Astrocyte of the spinal cord (primary cell): ENCODE data around the gene NPTX2.

Source experiments
- DNase-seq: peaks from one replicate; pipeline ENCODE4 v3.0.0; 2011; ENCODE audit warnings: low read depth, low spot score
- H3K4me3 ChIP-seq: 2 replicates; pipeline ENCODE4 v1.5.1; 2011; ENCODE audit warnings: low read depth, mild to moderate bottlenecking, low read length, moderate library complexity
- in situ Hi-C: cut with HindIII; loops from 2 replicates; pipeline ENCODE4 v1.10.0; 2017; ENCODE audit warnings: low sequenced_read_pairs
- TF ChIP-seq, protein P1 (sequence below): IDR thresholded peaks from 2 replicates; pipeline ENCODE4 v1.5.1; 2012; ENCODE audit warnings: low read depth, mild to moderate bottlenecking, low read length, inconsistent platforms

Gene NPTX2

DNA sequence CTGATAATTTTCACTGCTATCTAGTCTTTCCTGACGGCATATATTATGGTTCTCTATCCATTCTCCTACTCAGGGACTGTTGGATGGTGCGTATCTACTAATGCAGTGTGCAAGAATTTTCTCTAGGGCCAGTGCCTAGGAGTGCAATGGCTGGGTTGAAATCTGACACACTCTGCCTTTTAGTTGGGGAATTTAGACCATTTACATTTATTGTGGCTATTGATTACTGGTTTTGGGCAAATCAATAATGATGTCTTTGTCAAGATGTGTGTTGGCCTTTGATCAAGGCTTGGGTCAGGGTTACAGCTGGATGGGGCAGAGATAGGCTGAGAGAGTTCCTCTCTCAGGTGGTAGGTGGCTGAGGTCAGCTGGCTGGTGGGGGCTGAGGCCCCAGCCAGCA, 21.8 kb downstream of the NPTX2 start:
- DNase-seq = no peak
- no peak overlapping the region for H3K4me3 ChIP-seq
- in situ Hi-C loops = no loop called here
- TF ChIP-seq, protein P1, sequence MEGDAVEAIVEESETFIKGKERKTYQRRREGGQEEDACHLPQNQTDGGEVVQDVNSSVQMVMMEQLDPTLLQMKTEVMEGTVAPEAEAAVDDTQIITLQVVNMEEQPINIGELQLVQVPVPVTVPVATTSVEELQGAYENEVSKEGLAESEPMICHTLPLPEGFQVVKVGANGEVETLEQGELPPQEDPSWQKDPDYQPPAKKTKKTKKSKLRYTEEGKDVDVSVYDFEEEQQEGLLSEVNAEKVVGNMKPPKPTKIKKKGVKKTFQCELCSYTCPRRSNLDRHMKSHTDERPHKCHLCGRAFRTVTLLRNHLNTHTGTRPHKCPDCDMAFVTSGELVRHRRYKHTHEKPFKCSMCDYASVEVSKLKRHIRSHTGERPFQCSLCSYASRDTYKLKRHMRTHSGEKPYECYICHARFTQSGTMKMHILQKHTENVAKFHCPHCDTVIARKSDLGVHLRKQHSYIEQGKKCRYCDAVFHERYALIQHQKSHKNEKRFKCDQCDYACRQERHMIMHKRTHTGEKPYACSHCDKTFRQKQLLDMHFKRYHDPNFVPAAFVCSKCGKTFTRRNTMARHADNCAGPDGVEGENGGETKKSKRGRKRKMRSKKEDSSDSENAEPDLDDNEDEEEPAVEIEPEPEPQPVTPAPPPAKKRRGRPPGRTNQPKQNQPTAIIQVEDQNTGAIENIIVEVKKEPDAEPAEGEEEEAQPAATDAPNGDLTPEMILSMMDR = no peak

DNA sequence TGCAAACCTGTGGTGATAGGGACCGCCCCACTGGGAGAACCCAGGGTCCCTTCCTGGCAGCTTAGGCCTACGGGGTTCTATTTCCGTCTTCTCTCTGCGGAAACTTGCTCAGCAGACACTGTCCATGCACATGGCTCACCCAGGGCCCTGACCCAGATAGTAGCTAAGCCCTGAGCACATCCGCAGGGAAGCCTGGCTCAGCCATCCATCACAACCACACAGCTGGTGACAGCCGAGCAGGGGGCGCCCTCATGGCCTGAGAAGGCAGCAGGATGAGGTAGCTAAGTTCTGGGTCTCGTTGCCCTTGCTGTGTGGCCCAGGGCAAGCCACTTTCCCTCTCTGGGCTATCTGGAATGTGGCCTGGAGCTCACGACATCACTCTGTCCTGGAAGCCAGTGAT, 23.3 kb downstream of the NPTX2 start:
- TF ChIP-seq, protein P1 = no peak
- in situ Hi-C loops = no loop called here
- no peak overlapping the region for H3K4me3 ChIP-seq
- DNase-seq = no peak

DNA sequence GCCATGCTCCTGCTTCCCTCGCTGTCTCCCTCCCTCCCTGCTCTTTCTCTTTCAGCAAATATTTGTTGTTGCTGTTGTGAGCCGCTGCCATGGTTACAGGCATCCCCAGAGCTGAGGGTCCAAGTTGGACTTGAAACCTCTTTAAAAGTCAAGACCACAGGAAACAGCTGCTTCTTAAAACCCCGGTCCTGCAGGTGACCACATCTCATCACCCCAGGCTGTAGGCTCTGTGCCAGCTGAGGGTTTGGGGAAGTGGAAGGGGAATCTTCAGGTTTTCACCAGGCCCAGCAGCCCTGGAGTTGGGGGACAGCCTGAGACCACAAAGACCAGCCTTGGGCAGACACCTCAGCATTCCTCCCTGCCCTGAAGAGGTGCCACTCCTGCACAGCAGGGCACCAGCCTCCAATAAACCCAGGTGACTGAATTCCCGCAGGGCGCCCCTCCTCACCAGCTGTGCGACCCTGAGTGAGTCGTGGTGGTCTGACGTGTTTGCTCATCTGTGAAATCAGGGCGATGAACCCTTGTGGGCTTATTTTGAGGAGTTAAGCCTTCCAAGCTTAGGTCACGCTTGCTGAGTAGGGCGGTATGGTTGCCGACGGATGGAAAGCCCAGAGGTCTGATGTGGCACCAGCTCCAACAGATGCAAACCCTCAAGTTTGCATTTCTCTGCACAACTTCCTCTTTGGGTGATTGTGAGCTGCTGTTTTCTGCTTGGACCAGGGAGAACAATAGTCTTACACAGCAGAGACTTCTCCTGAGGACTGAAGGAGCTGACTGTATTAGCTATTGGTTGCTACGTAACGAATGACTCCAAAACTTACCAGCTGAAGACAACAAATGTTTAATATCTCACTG, 24.8 kb downstream of the NPTX2 start:
- no peak overlapping the region for H3K4me3 ChIP-seq
- DNase-seq = no peak
- in situ Hi-C loops = no loop called here
- TF ChIP-seq, protein P1 = no peak

DNA sequence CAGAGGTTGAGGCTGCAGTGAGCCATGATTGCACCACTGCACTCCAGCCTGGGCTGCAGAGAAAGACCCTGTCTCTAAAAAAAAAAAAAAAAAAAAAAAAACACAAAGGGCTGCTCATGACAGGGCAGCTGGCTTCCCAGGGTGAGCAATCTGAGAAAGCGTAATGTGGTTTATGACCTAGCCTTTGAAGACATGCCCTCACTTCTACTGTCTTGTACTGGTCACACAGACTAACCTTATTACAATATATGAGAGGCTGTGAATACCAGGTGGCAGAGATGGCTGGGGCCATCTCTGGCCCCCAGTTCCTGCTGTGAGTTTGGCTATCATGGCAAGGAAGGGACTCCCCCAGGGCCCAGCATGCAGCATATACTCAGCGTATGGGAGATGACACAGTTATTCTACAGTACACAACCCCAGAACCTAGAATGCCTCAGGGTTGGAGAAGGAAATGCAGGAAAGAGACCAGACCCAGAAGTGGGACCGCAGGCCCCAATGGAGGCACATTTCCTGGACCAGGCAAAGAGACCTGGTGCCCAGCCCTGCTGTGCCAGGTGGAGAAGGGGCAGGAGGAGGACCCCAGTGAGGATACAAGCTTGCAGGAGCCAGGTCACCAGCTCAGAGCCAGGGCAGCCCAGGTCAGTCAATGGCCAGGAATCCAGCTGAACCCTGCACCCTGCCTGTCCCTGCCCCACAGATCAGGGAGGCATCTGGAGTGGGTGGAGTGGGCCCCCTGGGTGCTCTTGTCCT, 26.3 kb downstream of the NPTX2 start:
- in situ Hi-C loops = no loop called here

DNA sequence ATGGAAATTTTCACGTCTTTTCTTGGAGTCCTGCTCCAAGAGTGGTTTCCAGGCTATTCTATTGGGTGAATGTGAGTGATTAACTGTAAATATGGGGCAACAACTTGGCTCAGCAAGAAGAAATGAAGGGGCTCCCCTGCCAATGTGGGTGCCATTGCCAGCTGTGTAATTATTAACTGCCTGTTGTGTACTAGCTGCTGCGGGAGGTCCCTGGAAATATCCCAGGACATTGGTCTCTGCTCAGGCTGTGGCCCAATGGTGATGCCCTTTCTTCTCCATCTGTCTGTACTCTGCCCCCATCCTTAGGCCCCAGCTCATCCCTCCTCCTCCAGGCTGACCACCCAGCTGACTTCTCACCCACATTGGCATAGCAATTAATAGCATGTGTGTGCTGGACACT, 29.4 kb downstream of the NPTX2 start:
- in situ Hi-C loops = no loop called here
- DNase-seq = no peak
- TF ChIP-seq, protein P1 = no peak
- H3K4me3 ChIP-seq = no peak overlapping the region

More for the DNA sequence above, 26.3 kb downstream of the NPTX2 start:
- no peak for DNase-seq
- no peak overlapping the region for H3K4me3 ChIP-seq
- TF ChIP-seq, protein P1 = no peak

DNA sequence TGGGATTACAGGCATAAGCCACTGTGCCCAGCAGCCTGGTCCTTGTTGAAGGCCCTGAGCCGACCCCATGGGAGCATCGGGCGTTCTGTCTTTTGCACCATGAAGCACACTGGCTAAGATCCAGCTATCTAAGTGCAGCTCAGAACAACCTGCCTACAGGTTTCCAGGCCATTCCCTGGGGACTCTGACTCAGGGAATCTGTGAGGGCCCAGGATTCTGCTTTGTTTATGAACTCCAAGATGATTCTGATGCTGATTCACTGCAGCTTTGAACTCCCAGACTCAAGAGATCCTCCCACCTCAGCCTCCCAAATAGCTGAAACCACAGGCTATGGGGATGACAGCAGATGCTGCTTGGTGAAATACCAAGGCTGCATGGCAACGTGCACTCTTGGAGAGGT, 30.2 kb downstream of the NPTX2 start:
- in situ Hi-C loops = no loop called here
- no peak for DNase-seq
- TF ChIP-seq, protein P1 = no peak
- H3K4me3 ChIP-seq = no peak overlapping the region
